Epidermal melanocyte (primary cell): ENCODE results near the gene CCDC12.
A peak's percentile ranks its signal among the peaks of the same experiment; 100 is the strongest.

Experiments used
- DNase-seq: peaks from one replicate; pipeline ENCODE4 v3.0.0; 2011; ENCODE audit warnings: low spot score; ENCODE audit not compliant: insufficient read length

Gene CCDC12

DNA sequence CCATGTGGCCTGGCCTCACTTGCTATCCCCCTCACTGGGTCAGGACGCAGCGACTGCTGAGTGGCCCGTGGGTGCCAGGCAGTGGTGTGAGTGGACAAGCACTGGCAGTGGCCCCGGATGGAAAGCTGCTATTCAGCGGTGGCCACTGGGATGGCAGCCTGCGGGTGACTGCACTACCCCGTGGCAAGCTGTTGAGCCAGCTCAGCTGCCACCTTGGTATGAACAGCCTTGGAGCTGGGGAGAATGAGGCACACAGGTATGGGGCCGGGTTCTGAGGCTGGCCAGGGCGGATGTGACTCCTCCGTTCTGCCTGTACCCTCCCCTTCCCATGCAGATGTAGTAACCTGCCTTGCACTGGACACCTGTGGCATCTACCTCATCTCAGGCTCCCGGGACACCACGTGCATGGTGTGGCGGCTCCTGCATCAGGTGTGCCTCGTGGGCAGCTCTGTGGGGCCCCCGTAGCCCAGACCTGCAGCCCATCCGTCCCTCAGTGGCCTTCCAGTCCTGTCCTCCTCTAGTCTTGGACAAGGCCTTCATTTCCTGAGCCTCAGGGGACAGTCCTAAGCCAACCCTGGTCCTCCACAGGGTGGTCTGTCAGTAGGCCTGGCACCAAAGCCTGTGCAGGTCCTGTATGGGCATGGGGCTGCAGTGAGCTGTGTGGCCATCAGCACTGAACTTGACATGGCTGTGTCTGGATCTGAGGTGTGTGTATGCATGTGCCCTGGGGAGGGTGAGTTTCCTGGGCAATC, 31.1 kb upstream of the CCDC12 start:
- no peak for DNase-seq

DNA sequence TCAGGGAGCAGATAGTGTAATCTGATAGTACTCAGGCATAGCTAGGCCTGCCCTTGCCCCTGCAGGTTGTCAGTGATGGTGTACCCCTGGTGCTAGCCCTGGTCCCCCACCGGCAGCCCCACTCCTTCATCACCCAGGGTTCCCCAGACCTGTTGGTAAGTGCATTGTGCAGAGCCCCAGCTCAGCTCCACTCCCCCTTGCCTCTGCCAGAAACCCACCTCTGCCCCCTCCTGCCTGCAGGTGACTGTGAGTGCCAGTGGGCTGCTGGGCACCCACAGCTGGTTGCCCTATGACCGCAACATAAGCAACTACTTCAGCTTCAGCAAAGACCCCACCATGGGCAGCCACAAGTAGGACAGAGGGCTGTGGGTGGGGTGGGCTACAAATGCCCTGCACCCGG, 30.5 kb upstream of the CCDC12 start:
- no peak for DNase-seq

DNA sequence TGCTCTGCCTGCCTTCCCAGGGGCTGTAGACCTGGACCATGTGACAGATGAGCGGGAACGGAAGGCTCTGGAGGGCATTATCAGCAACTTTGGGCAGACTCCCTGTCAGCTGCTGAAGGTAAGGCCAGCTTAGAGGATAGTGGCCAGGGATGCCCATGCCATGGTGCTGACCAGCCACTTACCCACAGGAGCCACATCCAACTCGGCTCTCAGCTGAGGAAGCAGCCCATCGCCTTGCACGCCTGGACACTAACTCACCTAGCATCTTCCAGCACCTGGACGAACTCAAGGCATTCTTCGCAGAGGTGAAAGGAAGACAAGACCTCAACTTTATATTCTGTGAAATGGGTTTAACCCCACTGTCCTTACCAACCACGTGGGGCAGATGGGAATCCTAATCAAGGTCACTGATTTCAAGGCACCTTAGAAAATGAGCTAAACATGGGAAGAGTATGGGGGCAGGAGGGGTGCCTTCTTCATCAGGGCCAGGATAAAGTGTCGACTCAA, 29.7 kb upstream of the CCDC12 start:
- no peak for DNase-seq

DNA sequence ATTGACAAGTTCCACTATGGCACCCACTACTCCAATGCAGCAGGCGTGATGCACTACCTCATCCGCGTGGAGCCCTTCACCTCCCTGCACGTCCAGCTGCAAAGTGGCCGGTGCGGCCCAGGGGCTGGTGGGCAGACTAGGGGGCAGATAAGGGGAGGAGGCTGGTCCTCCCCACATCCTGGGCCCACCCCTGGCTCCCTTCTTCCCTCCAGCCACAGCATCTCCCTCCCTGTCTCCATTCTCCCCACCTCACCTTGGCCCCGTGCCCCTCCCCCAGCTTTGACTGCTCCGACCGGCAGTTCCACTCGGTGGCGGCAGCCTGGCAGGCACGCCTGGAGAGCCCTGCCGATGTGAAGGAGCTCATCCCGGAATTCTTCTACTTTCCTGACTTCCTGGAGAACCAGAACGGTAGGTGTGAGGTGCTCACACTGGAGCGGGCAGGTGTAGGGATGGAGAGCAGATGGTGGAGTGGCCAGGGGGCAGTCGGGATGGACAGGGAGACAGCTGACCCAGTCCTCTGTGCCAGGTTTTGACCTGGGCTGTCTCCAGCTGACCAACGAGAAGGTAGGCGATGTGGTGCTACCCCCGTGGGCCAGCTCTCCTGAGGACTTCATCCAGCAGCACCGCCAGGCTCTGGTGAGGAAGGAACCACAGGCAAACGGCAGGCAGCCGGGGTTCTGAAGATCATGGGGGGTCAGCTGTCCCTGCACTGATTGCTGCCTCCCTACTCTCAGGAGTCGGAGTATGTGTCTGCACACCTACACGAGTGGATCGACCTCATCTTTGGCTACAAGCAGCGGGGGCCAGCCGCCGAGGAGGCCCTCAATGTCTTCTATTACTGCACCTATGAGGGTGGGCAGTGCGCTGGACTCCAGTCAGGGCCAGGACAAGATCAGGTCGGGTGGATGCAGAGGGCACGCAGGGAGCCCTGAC, 28.9 kb upstream of the CCDC12 start:
- DNase-seq = no peak

DNA sequence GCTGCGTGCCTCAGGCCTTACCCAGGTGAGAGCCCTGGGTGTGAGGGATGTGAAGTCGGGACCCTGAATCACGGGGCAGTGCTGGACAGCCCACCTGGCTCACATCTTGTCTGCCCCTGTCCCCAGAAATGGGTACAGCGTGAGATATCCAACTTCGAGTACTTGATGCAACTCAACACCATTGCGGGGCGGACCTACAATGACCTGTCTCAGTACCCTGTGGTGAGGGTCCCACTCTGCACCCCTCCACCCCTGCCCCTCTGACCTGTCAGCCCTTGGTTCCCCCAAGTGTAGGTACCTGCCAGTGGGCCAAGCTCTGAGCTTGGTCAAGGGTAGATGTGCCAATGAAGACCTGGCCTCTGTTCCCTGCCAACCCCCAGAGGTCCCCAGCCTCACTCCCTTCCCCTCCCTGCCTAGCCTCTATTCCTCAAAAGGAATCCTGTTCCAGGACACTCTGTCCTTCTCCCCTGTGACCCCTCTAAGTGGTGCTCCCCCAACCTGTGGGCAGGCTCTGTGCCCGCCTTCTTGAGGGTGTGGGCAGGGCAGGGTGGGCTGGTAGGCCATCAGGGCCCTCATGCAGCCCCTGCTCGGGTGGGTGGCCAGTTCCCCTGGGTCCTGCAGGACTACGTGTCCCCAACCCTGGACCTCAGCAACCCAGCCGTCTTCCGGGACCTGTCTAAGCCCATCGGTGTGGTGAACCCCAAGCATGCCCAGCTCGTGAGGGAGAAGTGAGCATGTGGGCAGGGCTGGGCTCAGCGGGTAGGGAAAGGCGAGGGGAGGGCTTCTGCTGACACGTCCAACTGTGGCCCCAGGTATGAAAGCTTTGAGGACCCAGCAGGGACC, 28.0 kb upstream of the CCDC12 start:
- no peak for DNase-seq

DNA sequence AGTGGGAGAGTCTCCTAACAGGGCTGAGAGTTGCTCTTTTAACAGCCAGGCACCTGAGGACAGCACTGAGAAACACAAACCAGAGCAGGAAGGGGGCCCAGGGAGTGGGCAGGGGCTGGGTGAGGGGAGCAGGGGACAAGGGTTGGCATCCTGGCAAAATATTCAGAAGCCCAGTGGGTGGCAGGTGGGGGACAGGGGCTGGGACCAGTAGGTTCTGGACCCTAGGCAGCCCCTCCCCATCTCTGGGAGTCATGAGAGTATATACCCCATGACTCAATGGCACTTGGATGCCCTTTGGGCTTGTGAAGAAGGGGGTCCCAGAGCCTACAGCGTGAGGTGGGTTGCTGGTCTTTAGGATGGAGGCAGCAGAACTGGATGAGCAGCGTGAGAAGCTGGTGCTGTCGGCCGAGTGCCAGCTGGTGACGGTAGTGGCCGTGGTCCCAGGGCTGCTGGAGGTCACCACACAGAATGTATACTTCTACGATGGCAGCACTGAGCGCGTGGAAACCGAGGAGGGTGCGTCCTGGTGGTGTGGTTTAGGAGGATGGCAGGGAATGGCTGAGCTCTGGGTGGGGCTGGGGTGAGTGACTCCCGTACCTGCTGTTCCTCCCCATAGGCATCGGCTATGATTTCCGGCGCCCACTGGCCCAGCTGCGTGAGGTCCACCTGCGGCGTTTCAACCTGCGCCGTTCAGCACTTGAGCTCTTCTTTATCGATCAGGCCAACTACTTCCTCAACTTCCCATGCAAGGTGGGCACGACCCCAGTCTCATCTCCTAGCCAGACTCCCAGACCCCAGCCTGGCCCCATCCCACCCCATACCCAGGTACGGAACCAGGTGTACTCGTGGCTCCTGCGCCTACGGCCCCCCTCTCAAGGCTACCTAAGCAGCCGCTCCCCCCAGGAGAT, 27.2 kb upstream of the CCDC12 start:
- no peak for DNase-seq

DNA sequence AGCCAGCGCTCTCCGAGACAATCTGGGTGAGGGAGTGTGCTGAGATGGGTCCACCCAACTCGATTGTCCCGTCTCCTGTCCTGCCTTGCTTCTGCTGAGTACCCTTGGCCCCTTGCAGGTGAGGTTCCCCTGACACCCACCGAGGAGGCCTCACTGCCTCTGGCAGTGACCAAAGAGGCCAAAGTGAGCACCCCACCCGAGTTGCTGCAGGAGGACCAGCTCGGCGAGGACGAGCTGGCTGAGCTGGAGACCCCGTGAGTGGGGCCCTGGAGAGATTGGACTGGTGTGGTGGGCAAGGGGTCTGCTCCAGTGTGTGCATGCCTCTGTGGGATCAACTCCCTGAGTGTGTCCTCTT, 26.5 kb upstream of the CCDC12 start:
- no peak for DNase-seq

DNA sequence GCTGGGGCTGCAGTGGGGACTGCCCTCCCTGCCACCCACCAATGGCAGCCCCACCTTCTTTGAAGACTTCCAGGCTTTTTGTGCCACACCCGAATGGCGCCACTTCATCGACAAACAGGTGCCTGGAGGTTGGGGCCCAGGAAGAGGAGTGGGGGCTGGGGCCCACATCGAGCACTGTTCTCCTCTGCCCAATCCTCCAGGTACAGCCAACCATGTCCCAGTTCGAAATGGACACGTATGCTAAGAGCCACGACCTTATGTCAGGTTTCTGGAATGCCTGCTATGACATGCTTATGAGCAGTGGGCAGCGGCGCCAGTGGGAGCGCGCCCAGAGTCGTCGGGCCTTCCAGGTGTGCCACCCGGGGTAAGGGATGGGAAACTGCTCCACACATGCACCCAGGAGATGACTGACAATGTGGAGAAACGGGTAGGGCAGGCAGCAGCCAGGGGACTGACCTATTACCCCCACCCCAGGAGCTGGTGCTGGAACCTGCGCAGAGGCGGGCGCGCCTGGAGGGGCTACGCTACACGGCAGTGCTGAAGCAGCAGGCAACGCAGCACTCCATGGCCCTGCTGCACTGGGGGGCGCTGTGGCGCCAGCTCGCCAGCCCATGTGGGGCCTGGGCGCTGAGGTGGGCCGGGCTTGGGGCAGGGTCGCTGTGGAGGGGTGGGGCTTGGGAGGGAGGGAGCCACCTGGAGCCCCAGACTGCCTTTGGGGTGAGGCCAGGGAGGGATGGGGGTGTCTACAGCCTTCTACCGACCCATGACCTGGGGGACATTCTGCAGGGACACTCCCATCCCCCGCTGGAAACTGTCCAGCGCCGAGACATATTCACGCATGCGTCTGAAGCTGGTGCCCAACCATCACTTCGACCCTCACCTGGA, 25.9 kb upstream of the CCDC12 start:
- DNase-seq = no peak

DNA sequence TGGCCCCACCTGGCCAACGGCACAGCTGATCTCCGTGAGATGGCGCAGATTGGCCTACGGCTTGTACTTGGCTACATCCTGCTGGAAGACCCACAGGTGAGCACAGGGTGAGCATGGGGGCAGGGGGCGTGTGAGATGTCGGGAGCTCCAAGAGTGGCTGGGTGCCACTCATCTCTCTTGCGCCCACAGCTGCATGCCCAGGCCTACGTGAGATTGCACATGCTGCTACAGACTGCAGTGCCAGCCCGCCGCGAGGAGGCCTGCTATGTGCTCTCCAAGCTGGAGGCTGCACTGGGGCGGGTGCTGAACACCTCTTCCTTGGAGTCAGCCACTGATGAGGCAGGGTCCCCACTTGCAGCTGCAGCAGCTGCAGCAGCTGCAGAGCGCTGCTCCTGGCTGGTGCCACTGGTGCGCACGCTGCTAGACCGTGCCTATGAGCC, 25.2 kb upstream of the CCDC12 start:
- no peak for DNase-seq

DNA sequence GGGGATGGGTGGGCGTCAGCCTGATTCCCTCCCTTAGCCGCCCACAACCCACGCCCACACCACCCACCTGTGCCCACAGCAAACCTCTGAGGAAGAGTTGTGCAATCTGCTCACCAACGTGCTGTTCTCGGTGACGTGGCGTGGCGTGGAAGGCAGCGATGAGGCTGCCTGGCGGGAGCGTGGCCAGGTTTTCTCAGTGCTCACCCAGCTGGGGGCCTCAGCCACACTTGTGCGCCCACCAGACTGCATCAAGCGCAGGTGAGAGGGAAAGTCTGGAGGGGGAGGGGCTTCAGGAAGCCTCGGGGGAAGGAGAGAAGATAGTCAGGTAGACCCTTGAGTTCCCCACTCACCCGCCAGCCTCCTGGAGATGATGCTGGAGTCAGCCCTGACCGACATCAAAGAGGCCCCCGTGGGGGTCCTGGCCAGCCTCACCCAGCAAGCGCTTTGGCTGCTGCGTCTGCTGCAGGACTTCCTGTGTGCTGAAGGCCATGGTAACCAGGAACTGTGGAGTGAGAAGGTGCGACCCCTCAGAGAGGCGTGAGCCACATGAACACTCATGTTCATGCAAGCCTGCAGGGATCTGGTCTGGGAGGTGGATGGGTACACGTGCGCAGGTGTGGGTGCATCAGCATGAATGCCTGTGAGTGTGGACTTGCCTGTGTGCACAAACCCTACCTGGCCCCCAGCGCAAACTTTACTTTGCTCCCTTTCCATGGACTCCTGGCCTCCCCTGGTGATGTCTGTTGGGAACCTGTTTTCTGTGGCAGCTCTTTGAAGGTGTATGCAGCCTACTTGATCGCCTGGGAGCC, 24.6 kb upstream of the CCDC12 start:
- DNase-seq = no peak

DNA sequence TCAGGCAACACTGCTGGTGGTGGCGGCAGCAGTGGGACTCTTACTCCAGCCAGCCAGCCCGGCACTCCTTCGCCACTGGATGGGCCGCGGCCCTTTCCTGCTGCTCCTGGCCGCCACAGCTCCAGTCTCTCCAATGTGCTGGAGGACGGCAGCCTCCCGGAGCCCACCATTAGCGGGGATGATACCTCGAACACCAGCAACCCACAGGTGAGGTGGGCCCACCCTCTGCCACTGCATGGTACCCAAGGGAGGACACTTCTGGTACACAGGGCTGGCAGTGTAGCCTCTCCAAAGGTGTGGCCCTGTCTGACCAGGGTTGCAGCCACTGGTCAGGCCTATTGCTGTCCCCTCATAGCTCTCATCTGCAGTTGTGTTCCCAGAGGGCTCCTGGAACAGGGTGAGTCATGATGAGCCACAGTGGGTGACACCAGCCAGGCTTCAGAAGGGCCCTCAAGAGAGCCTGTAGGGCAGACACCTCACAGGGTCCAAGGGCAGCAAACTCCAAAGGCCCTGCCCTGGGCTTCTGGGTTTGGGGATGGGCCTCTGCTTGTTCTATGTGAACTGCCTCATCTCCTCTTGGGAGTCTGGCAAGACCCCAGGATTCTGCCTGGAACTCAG, 23.8 kb upstream of the CCDC12 start:
- DNase-seq = no peak

DNA sequence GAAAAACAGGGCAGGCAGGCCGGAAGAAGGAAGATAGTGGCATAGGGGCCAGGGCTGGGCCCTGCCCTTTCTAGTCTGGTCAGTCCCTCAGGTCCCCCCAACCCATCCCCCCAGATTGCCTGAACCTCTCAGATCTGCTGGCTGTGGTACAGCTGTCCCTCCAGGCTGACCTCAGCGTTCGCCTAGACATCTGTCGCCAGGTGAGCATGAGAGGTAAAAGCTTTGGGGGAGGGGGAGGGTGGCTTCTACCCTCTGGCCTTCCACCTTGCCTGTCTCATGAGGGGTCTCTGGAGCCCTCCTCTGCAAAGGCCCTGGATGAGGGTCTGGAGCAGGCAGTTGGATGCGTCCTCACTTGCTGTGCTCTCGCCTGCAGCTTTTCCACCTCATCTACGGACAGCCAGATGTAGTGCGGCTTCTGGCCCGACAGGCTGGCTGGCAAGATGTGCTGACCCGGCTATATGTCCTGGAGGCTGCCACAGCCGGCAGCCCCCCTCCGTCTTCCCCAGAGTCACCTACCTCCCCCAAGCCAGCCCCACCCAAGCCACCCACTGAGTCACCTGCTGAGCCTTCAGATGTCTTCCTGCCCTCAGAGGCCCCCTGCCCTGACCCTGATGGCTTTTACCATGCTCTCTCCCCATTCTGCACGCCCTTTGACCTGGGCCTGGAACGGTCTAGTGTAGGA, 23.1 kb upstream of the CCDC12 start:
- no peak for DNase-seq

DNA sequence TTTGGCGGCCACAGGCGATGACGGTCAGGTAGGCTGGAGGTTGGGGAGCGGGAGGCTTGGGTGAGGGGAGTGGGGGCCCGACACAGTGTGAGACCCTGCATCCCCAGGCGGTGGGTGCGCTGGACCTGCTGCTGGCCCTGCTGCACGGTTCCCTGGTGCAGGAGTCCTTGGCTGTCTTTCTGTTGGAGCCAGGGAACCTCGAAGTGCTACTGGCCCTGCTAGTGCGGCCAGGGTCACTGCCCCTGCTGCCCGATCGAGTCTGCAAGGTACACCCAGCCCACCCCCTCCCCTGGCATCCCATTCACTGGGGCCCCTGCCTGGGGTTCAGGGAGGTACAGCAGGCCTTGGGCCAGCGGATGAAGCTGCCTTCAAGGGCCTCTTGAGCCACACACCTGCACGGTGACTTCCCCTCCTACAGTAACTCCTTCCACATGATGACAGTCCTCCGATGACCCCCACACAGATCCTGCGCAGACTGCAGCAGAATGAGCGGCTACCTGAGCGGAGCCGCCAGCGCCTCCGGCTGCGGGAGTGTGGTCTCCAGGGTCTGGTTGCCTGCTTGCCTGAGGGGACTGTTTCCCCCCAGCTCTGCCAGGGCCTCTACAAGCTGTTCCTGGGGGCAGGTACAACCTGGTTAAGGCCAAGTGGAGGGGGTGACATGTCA, 22.4 kb upstream of the CCDC12 start:
- DNase-seq = no peak

DNA sequence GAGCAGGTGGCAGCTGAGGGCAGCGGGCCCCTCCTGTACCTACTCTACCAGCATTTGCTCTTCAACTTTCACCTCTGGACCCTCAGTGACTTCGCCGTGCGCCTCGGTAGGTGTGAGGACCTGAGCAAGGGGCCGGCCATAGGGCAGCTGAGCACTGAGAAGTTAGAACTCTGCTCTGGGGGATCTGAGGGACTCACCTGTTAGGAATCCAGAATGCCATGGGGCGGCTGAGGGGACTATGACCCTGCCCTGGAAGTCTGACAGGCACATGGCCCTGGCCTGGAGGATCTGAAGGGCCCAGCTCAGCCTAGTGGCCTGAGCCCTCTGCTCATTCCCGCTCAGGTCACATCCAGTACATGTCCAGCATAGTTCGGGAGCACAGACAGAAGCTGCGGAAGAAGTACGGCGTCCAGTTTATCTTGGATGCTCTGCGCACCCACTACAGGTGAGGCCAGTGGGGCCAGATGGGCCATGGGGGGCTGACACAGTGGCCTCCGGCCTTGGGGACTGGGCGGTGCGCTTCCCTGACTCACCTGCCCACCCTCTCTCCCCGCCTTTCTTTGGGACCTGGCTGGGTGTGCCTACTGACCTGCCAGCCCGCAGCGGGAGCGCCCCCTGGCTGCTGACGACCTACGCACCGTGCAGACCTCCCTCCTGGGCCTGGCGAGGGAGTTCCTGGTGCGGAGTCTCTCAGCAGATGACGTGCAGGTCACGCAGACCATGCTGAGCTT, 21.7 kb upstream of the CCDC12 start:
- DNase-seq = peak; percentile 53

DNA sequence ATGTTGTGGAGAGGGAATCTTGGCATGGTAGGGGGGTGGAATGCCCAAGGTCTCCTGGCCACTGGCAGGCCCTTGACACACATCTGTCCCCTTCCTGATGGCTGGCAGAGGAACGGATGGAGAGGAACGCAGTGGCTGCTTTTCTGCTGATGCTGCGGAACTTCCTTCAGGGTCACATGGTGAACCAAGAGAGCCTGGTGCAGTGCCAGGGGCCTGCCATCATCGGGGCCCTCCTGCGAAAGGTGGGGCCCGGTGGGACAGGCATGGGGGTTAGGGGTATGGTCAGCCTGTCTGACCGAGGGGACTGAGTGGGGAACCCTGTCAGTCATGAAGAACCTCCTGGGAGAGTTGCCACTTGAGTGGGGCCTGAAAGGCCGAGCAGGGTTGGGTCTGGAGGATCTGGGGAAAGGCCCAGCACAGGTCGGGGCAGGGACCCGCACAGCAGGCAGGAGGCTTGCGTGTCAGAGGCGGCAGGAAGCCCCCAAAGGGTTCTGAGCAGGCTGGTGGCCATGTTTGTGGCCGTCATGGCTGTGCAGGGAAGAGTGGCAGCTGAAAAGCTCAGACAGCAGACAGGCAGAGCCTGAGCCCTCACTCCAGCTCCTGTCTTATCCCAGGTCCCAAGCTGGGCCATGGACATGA, 21.0 kb upstream of the CCDC12 start:
- DNase-seq = no peak
